Forelimb muscle (tissue), 1 donor: ENCODE data around the gene CCDC116. TPM values are rescaled to one million over a fixed set of nuclear protein-coding genes. Genes with fewer than 3 reads are reported as not detected.
A peak's percentile ranks its signal among the peaks of the same experiment; 100 is the strongest.
"Not testable (repeated sequence)": the region's sequence is repeated elsewhere in the genome, so short reads cannot be mapped to it uniquely, and the experiment has no call there.

Source experiments
- DNase-seq: peaks from one replicate; pipeline ENCODE4 v3.0.0-alpha.2; 2013; ENCODE audit warnings: low read depth
- polyA plus RNA-seq: library from polyadenylated mRNA; unstranded; fragments of 120-200 nt; gene quantifications from one replicate; pipeline ENCODE4 v1.2.1, GENCODE V29; 2013; ENCODE audit not compliant: insufficient read length

The CCDC116 gene
- polyA plus RNA-seq, 1 donor, result 0.51 TPM

DNA sequence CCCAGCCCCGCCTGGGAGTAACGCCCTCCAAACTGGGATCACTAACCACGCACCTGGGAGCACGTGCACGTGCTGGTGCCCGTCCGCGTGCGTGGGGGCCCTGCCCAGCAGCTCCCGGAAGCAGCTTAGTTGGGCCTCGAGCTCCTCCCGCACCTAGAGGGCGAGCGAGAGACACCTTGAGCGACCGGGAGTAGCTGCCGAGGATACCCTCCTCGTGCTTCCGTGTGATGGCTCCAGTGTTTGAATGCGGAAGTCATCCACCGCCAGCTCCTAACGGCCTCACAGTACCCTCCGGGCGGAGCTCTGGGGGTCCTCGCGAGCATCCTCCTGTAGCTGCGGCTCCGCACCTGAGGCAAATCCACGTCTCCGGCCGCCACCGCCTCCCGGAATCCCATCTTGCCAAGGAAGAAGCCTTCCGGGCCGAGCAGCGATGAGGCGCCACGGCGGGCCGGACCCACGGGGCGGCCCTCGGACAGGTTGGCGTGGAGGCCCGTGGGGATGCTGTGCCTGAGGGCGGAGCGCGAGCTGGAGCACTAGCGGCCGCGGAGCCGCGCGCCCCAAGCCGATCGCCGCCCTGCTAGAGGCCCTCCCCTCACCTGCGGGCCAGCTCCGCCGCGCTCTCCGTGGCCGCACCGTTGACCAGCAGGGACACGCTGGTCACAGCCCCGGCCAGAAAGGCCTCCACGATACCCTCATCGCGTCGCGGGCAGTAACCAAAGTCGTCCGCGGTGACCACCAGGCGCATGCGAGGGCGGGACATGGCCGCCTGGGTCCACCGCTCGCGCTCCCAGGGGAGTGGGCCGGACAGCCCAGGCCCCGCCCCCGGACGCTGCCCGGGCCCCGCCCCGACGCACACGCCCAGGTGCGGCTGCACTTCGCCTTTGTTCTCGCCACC, 3.1 kb upstream of the CCDC116 start, which contains the start of gene YDJC:
YDJC (minus strand) TSS at position 768 of the 895 bp plus-strand sequence; CDS start at position 760, 8 bp downstream.
- peak; percentile 41 for DNase-seq

DNA sequence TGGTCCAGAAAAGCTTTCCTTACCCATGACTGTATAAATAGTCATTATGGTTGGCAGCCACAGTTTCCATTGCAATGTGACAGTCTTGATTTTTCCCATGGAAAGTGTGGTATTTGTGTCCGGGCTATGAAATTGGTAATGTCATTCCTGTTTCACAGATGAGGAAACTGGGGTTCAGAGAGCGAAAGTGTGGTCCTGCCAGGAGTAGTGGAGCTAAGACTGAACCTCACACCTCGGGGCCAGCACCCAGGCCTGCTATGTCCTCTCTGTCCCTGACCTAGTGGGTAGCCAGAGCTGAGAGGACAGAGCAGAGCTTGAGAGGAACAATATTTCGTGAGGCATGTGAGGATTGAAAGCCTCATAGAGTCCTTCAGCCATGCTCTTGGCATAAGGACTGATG, 1.5 kb upstream of the CCDC116 start:
- DNase-seq, result no peak

DNA sequence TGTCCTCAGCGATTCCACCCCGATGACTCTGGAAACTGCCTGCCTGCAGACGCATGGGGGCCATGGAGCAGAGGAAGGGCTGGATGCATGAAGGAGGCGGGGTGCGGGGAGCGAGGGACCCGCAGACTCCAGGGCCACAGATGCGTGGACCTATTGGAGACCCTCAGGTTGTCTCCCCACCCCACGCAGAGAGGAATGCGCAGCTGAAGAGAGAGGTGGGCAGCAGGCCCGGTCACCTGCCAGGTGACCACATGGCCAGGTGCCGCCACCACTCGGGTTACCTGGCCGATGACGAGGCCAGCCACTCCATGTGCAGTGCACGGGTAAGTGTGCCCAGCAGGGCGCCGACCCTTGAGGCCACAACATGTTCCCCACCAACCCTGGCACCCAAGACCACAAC, 371 bp downstream of the CCDC116 start:
- no peak for DNase-seq

DNA sequence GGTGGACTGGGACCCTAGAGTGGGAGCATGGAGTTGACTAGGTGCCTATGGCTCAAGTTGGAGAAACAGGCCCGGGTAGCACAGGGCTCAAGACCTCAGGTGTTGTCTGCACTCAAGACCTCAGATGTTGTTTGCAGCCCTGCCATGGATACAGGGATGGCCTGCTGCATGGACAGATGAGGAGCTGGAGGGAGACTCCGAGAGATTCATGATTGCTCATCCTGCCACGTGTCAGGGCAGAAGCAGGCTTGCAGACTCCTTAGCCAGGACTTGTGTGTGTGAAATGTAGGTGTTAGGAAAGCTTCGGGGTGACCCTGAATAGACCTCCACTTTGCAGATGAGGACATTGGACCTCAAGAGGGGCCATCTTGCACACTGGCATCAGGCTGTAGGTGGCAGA, 921 bp downstream of the CCDC116 start:
- DNase-seq, result no peak

DNA sequence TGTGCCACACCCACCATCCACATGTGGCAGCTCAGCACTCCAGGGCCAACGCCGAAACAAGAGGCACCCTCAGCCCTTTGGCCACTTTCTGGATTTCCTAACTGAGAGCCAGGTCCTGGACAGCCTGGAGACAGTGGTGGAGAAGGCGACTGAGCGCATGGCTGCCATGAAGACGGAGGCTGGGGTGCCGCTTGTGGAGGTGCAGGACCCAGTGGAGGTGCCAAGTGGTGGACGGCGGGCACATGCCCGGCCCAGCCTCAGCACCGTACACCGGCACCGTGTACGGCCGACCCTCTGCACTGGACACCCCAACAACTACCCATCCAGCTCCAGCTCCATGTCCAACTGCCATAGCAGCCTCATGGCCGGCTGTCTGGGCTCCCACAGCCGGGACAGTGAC, 1.5 kb downstream of the CCDC116 start:
- no peak for DNase-seq

DNA sequence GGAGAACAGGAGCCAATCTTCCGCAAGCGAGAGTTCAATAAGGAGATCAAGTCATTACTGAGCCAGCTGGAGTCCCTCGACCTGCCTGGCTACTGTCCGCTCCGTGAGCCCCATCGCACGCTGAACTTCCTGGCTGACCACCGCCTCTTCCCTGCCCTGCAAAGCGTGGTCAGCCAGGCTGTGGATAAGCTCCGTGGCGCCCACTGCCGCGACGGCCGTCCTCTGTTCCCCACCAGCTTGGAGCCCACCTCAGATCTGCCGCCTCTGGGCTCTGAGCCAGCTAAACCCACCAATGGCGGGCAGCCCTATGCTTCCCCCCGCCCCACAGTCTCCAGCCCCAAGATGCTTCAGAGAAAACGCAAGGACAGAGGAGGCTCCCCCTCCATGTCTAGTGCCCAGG, 2.3 kb downstream of the CCDC116 start:
- no peak for DNase-seq

DNA sequence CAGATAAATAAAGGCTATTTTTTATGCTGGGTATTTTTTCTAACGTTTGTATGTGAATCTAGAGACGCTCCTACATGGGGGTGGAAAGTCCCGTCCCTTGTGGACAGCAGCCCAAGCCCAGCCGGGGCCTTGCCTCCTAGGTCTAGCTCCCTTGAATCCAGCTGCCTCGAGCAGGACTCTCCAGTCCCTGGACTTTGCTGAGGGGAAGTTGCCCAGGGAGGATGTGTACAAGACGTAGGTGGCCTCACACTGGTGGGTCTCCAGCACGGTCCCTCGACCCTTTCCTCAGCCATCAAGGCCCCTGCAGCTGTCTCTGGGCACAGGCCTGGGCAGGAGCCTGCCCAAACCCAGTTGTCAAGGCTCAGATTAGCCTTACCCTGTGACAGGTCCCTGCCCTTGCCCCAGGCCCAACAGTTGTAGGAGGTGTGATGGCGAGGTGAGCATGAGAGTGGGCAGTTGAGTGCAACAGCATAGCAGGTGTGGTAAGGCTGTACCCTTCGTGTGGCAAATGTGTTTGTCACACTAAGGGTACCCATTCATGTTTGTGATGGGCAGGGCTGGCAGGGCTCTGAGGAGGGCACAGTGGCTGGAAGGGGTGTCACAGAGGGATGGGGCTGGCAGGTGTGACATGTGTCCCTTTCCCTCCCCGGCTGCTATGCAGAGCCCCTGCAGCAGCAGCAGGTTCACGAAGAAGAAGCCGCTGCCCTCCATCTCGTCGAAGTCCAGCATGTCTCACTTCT, 3.4 kb downstream of the CCDC116 start:
- DNase-seq, result no peak

DNA sequence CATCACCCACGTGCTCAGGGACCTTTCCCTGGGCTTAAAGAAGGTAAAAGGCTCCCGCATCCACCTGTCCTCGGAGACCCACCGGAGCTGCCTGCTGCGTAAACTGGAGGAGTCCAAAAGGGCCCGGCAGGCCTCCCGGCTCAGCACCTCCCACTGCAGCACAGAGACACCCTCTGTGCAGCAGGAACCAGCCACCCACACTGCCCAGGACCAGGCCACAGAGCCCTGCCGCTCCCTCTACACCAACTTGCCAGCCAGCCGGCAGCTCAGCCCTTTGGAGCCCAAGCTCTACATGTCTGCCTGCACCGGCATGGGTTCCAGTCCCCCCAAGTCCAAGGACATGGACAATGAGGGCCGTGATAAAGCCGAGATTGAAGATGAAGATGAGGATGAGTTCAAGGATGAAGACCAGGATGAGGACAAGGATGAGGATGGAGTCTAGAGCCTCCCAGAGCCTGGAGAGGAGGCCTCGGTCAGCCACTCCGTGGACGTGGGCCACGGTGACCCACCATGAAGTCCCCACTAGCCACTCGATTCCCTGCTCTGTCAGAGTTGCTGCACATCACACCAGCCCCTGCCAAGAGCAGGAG, 4.2 kb downstream of the CCDC116 start:
- DNase-seq, result no peak

DNA sequence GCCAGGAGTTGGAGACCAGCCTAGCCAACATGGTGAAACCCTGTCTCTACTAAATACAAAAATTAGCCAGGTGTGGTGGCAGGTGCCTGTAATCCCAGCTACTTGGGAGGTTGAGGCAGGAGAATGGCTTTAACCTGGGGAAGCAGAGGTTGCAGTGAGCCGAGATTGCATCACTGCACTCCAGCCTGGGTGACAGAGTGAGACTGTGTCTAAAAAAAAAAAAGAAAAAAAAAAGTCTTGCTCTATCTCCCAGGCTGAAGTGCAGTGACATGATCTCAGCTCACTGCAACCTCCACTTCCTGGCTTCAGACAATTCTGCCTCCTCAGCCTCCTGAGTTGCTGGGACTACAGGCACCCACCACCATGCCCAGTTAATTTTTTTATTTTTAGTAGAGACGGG, 4.9 kb downstream of the CCDC116 start:
- not testable (repeated sequence) for DNase-seq

DNA sequence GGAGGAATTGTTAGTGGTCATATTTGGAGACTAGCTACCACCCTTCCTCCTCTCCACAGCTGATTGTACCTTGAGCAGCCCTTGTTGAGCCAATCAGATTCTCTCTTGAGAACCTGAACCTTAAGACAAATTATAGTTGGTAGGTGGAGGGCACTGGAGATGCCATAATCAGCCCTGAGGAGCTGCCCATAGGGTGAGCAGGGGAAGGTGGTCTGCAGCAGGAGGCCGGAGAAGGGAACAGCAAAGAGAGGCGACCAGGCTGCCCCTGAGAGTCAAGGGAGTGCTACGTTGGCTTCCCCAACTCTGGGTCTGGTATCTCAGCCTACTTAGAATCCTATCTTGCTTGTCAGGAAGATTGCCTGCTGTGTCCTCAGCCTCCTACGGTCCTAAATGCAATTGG, 6.8 kb downstream of the CCDC116 start:
- no peak for DNase-seq

DNA sequence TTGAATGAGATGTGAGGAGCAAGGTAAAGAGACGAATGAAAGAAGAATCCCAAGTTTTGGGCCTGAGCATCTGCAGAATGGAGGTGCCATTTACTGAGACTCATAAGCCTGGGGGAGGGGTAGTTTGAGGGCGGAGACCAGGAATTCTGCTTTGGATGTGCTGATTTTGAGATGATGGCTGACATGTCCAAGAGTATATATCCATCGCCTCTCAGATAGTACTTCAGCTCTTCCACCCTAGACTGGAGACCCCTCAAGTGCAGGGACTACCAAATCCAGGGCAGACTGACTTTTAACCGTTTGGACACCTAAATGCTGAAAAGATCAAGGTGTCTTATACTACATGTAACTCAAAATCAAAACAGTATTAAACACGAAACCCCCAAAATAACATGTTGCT, 8.2 kb downstream of the CCDC116 start:
- no peak for DNase-seq

DNA sequence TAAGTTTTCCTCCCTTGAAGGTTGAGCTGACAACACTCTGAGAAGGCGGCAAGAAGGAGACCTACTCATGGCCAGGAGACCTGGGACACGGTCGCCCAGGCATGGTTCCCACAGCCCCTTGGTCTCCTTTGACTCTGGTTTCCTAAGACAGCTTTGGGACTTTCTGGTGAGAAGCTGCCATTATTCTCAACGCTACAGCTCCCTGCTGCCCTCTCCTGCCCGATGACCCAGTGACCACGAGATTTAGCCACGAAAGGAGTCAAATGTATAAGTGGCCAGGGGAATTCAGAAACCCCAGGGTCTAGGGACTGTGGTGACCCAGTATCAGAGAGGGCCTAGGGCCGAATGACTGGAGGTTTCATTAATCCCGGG, 8.8 kb downstream of the CCDC116 start:
- no peak for DNase-seq

DNA sequence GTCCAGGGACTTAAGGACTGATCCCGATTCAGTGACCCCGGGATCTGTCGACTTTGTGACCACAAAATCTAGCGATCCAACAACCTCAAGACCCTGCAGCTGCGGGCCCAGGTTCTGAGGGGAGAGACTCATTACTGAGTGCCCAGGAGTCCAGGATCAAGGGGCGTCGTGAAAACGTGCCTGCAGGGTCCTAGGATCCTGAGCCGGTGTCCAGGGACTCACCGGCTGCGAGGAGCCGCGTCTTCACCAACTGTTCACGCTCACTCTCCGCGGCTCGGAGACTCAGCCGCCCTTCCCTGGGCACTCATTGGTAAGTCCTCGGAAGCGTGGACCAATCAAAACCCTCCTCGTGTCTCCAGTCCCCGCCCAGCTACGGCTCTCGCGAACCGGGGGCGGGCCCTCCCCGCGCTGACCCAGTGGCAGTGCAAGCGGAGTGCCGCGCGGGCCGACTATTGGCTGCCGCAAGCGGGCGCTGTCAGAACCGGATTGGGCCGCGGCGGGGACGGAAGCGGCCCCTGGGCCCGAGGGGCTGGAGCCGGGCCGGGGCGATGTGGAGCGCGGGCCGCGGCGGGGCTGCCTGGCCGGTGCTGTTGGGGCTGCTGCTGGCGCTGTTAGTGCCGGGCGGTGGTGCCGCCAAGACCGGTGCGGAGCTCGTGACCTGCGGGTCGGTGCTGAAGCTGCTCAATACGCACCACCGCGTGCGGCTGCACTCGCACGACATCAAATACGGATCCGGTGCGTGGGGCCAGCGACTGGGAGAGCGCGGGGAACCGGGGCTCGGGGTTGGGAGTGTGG, 9.4 kb downstream of the CCDC116 start, which contains the start of gene SDF2L1:
SDF2L1 (plus strand) TSS at position 514 of the 795 bp plus-strand sequence; CDS start at position 549, 35 bp downstream.
- DNase-seq, result peak; percentile 94

DNA sequence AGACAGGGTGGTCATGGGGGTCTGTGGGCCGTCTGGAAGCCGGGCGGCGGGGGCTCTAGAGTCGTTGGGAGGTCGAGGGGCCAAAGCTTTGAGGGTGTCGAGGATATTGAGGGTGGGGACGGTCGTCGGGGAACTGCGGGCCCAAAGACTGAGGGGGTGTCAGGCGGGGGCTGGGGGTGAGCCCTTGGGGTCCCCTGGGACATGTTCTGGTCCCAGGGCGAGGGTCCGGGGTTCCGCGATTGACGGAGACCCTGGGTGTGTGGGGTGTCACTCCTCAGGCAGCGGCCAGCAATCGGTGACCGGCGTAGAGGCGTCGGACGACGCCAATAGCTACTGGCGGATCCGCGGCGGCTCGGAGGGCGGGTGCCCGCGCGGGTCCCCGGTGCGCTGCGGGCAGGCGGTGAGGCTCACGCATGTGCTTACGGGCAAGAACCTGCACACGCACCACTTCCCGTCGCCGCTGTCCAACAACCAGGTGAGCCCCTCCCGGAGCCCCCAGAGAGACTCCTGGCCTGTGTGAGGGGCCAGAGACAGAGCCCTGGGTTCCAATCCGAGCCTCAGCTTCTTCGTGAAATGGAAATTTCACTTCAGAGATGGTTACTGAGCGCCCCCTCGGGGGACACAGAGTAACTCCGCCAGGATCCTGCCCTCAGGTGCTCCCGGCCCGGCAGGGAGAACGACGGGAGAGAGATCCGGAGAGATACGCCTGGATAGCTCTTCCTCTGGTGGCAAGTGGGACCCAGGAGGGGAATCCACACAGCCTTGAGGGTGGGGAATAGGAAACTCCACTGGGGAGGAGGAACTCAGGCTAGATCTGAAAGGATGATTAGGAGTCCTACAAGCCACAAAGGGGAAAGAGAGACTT, 10.3 kb downstream of the CCDC116 start:
- no peak for DNase-seq

DNA sequence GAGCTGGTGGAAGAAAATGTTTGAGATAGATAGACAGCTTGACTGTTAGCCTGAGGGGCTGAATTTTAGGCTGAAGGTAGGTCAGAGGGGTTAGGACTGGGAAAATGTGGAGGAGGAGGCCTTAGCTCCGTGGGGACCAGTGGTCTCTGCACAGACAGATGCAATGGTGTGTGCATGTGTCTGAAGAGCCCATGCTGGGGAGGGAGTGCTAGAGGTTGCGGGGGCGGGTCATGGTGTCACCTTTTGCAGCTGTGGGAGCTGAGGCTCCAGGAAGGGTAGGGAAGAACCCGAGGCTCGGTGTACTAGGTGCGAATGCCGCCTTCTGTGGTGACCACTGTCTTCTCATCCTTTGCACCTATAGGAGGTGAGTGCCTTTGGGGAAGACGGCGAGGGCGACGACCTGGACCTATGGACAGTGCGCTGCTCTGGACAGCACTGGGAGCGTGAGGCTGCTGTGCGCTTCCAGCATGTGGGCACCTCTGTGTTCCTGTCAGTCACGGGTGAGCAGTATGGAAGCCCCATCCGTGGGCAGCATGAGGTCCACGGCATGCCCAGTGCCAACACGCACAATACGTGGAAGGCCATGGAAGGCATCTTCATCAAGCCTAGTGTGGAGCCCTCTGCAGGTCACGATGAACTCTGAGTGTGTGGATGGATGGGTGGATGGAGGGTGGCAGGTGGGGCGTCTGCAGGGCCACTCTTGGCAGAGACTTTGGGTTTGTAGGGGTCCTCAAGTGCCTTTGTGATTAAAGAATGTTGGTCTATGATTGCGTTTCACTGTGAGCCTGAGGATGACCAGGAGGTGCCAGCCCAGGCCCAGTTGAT, 11.2 kb downstream of the CCDC116 start:
- no peak for DNase-seq

DNA sequence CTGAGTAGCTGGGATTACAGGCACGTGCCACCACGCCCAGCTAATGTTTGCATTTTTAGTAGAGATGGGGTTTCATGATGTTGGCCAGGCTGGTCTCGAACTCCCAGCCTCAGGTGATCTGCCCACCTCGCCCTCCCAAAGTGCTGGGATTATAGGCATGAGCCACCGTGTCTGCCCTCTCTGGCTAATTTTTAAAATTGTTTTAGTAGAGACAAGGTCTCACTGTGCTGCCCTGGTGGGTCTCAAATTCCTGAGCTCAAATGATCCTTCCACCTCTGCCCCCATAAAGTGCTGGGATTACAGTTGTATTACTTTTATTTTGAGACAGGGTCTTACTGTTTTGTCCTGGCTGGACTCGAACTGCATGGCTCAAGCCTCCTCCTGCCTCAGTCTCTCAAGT, 13.0 kb downstream of the CCDC116 start:
- not testable (repeated sequence) for DNase-seq

DNA sequence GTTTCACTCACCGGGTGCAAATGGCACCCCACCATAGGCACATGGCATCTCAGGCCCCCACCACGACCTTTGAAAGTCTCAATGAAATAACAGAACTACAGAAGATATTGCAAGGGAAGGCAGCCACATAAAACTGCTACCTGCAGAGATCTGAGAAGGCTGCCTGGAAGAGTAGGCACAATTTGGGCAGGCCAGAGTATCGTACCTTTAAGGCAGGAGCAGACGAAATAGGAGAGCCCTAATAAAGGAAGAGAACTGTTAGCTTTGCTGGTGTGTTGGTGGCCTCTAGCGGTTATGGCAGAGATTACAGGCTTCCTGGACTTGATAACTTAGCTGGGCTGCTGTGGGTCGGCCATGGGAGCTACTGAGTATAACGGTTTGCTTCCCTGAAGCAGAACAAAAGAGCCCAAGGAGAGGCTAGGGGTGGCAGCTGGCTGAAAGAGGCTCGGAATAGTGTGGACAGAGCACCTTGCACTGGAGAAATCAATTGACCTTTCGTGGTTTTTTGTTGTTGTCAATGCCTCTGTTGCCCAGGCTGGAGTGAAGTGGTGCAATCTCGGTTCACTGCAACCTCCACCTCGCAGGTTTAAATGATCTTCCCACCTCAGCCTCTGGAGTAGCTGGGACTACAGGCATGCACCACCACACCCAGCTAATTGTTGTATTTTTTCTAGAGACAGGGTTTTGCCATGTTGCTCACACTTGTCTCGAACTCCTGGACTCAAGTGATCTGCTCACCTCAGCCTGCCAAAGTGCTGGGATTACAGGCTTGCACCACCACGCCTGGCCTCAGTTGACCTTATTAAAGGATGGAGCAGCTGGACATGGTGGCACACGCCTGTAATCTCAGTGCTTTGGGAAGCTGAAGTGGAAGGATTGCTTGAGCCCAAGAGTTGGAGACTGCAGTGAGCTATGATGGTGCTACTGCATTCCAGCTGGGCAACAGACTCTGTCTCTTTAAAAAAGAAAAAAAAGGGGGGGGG, 14.3 kb downstream of the CCDC116 start:
- peak; percentile 58 for DNase-seq

DNA sequence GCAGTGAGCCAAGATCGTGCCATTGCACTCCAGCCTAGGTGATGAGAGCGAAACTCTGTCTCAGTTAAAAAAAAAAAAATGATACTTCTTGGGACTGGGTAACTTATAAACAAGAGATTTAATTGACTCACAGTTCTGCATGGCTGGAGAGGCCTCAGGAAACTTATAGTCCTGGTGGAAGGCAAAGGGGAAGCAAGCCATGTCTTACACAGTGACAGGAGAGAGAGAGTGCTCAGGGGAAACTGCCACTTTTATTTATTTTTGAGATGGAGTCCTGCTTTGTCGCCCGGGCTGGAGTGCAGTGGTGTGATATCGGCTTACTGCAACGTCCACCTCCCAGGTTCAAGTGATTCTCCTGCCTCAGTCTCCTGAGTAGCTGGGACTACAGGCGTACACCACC, 17.7 kb downstream of the CCDC116 start:
- DNase-seq, result no peak
